Urothelium cell line (cell line): ENCODE results near the gene CDH23.

Experiments used
- DNase-seq: peaks from one replicate; pipeline ENCODE4 v3.0.0; 2011; ENCODE audit warnings: low spot score, mixed read lengths
- FAIRE-seq: peaks from 2 replicates; lab custom pipeline; 2011; peaks lifted over from hg19 to GRCh38; lab: Jason Lieb, UNC

Gene CDH23

GRCh38 chr10:71695502-71696476 is 299.1 kb downstream of the CDH23 start:
- FAIRE-seq: no peak
- no peak for DNase-seq

GRCh38 chr10:71696628-71697326 is 300.1 kb downstream of the CDH23 start:
- FAIRE-seq (no peak), DNase-seq (peak; percentile 84)

- FAIRE-seq (no peak), DNase-seq (no peak)
Observed at GRCh38 chr10:71697938-71698709, 301.4 kb downstream of the CDH23 start.

- DNase-seq: no peak
- no peak for FAIRE-seq
Observed at GRCh38 chr10:71698737-71699136, 302.0 kb downstream of the CDH23 start.

- DNase-seq (no peak), FAIRE-seq (no peak)
Observed at GRCh38 chr10:71700731-71701368, 304.1 kb downstream of the CDH23 start.

- FAIRE-seq: no peak
- DNase-seq: no peak
Observed at GRCh38 chr10:71701496-71702132, 304.9 kb downstream of the CDH23 start.

GRCh38 chr10:71703577-71703976 is 306.9 kb downstream of the CDH23 start:
- DNase-seq: no peak
- no peak for FAIRE-seq

- DNase-seq (no peak), FAIRE-seq (peak; percentile 68)
Observed at GRCh38 chr10:71704816-71705215, 308.1 kb downstream of the CDH23 start.

- no peak for FAIRE-seq
Observed at GRCh38 chr10:71705582-71705981, 308.9 kb downstream of the CDH23 start.

GRCh38 chr10:71706216-71707121 is 309.7 kb downstream of the CDH23 start:
- DNase-seq (no peak), FAIRE-seq (no peak)

More at GRCh38 chr10:71705582-71705981, 308.9 kb downstream of the CDH23 start:
- no peak for DNase-seq

GRCh38 chr10:71707240-71707789 is 310.6 kb downstream of the CDH23 start:
- no peak for DNase-seq
- FAIRE-seq: no peak

GRCh38 chr10:71708301-71708703 is 311.6 kb downstream of the CDH23 start:
- DNase-seq (peak; percentile 76), FAIRE-seq (peak; percentile 91)

- DNase-seq (no peak), FAIRE-seq (no peak)
Observed at GRCh38 chr10:71708897-71709882, 312.5 kb downstream of the CDH23 start.

- DNase-seq (no peak), FAIRE-seq (no peak)
Observed at GRCh38 chr10:71710519-71710918, 313.8 kb downstream of the CDH23 start.

- no peak for FAIRE-seq
Observed at GRCh38 chr10:71711052-71711623, 314.4 kb downstream of the CDH23 start.

GRCh38 chr10:71712170-71712569 is 315.4 kb downstream of the CDH23 start:
- FAIRE-seq (no peak), DNase-seq (no peak)

More at GRCh38 chr10:71711052-71711623, 314.4 kb downstream of the CDH23 start:
- no peak for DNase-seq

GRCh38 chr10:71712572-71713134 is 315.9 kb downstream of the CDH23 start:
- FAIRE-seq (peak; percentile 9), DNase-seq (no peak)
